K562 (cell line): ENCODE measurements around the gene TENT4A. TPM values are rescaled to one million over a fixed set of nuclear protein-coding genes. Genes with fewer than 3 reads are reported as not detected.
A peak's percentile ranks its signal among the peaks of the same experiment; 100 is the strongest.

Experiments
- BRF2 ChIP-seq: IDR thresholded peaks from 3 replicates; pipeline ENCODE4 v1.6.1; 2011; ENCODE audit warnings: borderline replicate concordance, mild to moderate bottlenecking; ENCODE audit not compliant: insufficient read length, insufficient read depth
- EGR1 ChIP-seq: fragments of 450-650 bp; conservative IDR thresholded peaks from 2 replicates; pipeline ENCODE4 v1.6.1; 2017; ENCODE audit warnings: mild to moderate bottlenecking
- JUND ChIP-seq, 2 experiments: IDR thresholded peaks; 2 replicates in 1 of 2; 3 replicates in 1 of 2; pipeline ENCODE4 v1.6.1; 2011; ENCODE audit warnings: borderline replicate concordance in 2 of 2, low read depth in 2 of 2, low read length in 2 of 2, improper control_type of control experiment in 1 of 2, missing biosample characterization in 1 of 2, missing genetic modification characterization in 1 of 2, missing genetic modification reagents in 1 of 2
- MAFK ChIP-seq: IDR thresholded peaks from 2 replicates; pipeline ENCODE4 v1.6.1; 2011; ENCODE audit warnings: low read length, improper control_type of control experiment
- MITF ChIP-seq: IDR thresholded peaks from 2 replicates; pipeline ENCODE4 v1.6.1; 2014; ENCODE audit warnings: antibody characterized with exemption
- NUFIP1 ChIP-seq: fragments of 450-650 bp; IDR thresholded peaks from 2 replicates; pipeline ENCODE4 v1.6.1; 2018; ENCODE audit not compliant: partially characterized antibody
- SAP30 ChIP-seq: fragments of 200-600 bp; sonication (generic); IDR thresholded peaks from 2 replicates; pipeline ENCODE4 v1.6.1; 2012; ENCODE audit warnings: borderline replicate concordance, low read depth, mild to moderate bottlenecking, moderate library complexity, low read length, control low read depth, inconsistent platforms; ENCODE audit not compliant: insufficient read depth, poor library complexity, severe bottlenecking
- TGIF2 ChIP-seq: sonication (generic); formaldehyde crosslinking; IDR thresholded peaks from 2 replicates; pipeline ENCODE4 v1.8.1; 2022; ENCODE audit warnings: mild to moderate bottlenecking, missing genetic modification reagents, moderate library complexity
- ZBTB17 ChIP-seq: fragments of 450-650 bp; formaldehyde crosslinking; IDR thresholded peaks from 2 replicates; pipeline ENCODE4 v1.4.0; 2020; ENCODE audit warnings: mild to moderate bottlenecking
- ZBTB9 ChIP-seq: fragments of 450-650 bp; formaldehyde crosslinking; IDR thresholded peaks from 2 replicates; pipeline ENCODE4 v1.4.0; 2020; ENCODE audit warnings: mild to moderate bottlenecking, moderate library complexity
- polyA plus RNA-seq, 8 experiments: library from polyadenylated mRNA; depleted of rRNA in 4 of 8; stranded (reverse) in 5 of 8; unstranded in 3 of 8; fragments of >200 nt; fragmentation: Nextera tagmentation in 2 of 8; fragmentation: Illumina TruSeq in 1 of 8; extraction: Ambion mirVana in 2 of 8; extraction: Trizol in 1 of 8; gene quantifications; 2 replicates each; pipeline versions ENCODE4 v1.2.1 to v1.2.3, GENCODE V29; 2011 to 2014; ENCODE audit warnings: inconsistent platforms in 1 of 8, missing spikeins in 1 of 8
- total RNA-seq, 7 experiments: library from RNA; depleted of rRNA in 6 of 7; stranded (reverse); fragments of >200 nt in 6 of 7; fragmentation: Illumina TruSeq in 2 of 7; extraction: Trizol in 2 of 7; gene quantifications; 2 replicates each; pipeline versions ENCODE4 v1.2.1 to v1.2.3, GENCODE V29; 2011 to 2021; ENCODE audit warnings: low replicate concordance in 1 of 7
- TF ChIP-seq, protein P1 (sequence below): fragments of 450-650 bp; conservative IDR thresholded peaks from 2 replicates; pipeline ENCODE4 v1.6.1; 2016; ENCODE audit warnings: missing genetic modification characterization, low read depth, mild to moderate bottlenecking, missing compliant biosample characterization, moderate library complexity
- TF ChIP-seq, protein P2 (sequence below): fragments of 150-350 bp; conservative IDR thresholded peaks from 2 replicates; pipeline ENCODE4 v1.6.1; 2014; ENCODE audit warnings: low read length
- TF ChIP-seq, protein P3 (sequence below): sonication (generic); formaldehyde crosslinking; IDR thresholded peaks from 2 replicates; pipeline ENCODE4 v1.8.1; 2023; ENCODE audit warnings: mild to moderate bottlenecking, missing genetic modification reagents
- TF ChIP-seq, protein P4 (sequence below), 3 experiments: fragments of 200-800 bp in 1 of 3; sonication (Bioruptor generic) in 1 of 3; sonication (generic) in 1 of 3; formaldehyde crosslinking in 1 of 3; IDR thresholded peaks; 2 replicates each; pipeline versions ENCODE4 v1.6.1 to v1.8.0; 2016 to 2022; ENCODE audit warnings: mild to moderate bottlenecking in 2 of 3, missing compliant biosample characterization in 2 of 3, missing genetic modification characterization in 2 of 3, missing genetic modification reagents in 1 of 3

The TENT4A gene
- total and polyA plus RNA-seq, 9 of the 15 experiments (the other 6 are each of a cell fraction or from before 2014, with no cell fraction given), result 1.3 to 27.3 (median 13.0) TPM

GRCh38 chr5:6712577-6713273 lies 507 bp upstream of the TENT4A start (continued):
- TF ChIP-seq, protein P1, sequence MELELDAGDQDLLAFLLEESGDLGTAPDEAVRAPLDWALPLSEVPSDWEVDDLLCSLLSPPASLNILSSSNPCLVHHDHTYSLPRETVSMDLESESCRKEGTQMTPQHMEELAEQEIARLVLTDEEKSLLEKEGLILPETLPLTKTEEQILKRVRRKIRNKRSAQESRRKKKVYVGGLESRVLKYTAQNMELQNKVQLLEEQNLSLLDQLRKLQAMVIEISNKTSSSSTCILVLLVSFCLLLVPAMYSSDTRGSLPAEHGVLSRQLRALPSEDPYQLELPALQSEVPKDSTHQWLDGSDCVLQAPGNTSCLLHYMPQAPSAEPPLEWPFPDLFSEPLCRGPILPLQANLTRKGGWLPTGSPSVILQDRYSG (tag), result no peak
- TF ChIP-seq, protein P2, sequence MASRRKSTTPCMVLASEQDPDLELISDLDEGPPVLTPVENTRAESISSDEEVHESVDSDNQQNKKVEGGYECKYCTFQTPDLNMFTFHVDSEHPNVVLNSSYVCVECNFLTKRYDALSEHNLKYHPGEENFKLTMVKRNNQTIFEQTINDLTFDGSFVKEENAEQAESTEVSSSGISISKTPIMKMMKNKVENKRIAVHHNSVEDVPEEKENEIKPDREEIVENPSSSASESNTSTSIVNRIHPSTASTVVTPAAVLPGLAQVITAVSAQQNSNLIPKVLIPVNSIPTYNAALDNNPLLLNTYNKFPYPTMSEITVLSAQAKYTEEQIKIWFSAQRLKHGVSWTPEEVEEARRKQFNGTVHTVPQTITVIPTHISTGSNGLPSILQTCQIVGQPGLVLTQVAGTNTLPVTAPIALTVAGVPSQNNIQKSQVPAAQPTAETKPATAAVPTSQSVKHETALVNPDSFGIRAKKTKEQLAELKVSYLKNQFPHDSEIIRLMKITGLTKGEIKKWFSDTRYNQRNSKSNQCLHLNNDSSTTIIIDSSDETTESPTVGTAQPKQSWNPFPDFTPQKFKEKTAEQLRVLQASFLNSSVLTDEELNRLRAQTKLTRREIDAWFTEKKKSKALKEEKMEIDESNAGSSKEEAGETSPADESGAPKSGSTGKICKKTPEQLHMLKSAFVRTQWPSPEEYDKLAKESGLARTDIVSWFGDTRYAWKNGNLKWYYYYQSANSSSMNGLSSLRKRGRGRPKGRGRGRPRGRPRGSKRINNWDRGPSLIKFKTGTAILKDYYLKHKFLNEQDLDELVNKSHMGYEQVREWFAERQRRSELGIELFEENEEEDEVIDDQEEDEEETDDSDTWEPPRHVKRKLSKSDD, result no peak
- TF ChIP-seq BRF2, result no peak
- TF ChIP-seq ZBTB9 (CRISPR knock-in tag), result peak; percentile 59; the same call in 1 of the 2 replicates
- TF ChIP-seq MAFK, result no peak
- TF ChIP-seq, protein P3, sequence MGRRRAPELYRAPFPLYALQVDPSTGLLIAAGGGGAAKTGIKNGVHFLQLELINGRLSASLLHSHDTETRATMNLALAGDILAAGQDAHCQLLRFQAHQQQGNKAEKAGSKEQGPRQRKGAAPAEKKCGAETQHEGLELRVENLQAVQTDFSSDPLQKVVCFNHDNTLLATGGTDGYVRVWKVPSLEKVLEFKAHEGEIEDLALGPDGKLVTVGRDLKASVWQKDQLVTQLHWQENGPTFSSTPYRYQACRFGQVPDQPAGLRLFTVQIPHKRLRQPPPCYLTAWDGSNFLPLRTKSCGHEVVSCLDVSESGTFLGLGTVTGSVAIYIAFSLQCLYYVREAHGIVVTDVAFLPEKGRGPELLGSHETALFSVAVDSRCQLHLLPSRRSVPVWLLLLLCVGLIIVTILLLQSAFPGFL (CRISPR knock-in tag), result 0 out of 2 replicates have a peak, but pooled peaks have one; percentile 21
- no peak for TF ChIP-seq NUFIP1
- peak; percentile 9 for TF ChIP-seq JUND (IDR thresholded peaks at IDR 0.05; ENCODE audit: borderline replicate concordance, low read depth, low read length)
- no peak; the same call in 2 of the 3 replicates for TF ChIP-seq JUND (tag; IDR thresholded peaks at IDR 0.05; ENCODE audit: borderline replicate concordance, low read depth, low read length)
- no peak for TF ChIP-seq TGIF2 (CRISPR knock-in tag)
- TF ChIP-seq MITF, result no peak
- TF ChIP-seq EGR1, result peak; percentile 63; the same call in 1 of the 2 replicates
- TF ChIP-seq, protein P4, sequence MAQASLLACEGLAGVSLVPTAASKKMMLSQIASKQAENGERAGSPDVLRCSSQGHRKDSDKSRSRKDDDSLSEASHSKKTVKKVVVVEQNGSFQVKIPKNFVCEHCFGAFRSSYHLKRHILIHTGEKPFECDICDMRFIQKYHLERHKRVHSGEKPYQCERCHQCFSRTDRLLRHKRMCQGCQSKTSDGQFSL (CRISPR knock-in tag; IDR thresholded peaks at IDR 0.05), result no peak; the same call in 1 of the 2 replicates
- TF ChIP-seq, protein P4 (tag; IDR thresholded peaks at IDR 0.05), result peak in 1 of 2 experiments; percentile 17; a peak in 1 of 4 replicates
- TF ChIP-seq SAP30, result no peak
- peak; percentile 46; the same call in 1 of the 2 replicates for TF ChIP-seq ZBTB17 (CRISPR knock-in tag)
